NCI-H2227 treated with DMSO at 0.1 percent for 48 hours (cell line): ENCODE measurements around the gene GMDS.

ENCODE experiments used
- DNase-seq: peaks from one replicate; lab custom pipeline; 2025; lab: John Stamatoyannopoulos, UW

Gene GMDS

DNA sequence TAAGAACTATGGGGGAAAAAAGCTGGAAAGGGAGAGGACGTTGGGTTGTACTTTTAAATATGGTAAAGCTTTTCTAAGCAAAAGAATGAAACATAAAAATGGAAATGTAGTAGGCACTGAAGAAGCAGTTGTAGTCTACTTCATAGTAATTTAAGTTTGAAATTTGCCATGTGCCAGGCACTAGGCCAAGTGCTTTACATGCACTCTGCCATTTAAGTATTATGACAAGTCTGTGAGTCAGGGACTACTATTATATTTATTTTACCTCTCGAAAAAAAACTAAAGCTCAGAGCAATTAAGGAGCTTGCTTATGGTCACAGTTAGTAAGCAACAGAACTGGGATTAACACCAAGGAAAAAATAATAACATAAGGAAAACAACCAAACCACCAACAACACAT is 257.8 kb downstream of the GMDS start:
- no peak for DNase-seq

DNA sequence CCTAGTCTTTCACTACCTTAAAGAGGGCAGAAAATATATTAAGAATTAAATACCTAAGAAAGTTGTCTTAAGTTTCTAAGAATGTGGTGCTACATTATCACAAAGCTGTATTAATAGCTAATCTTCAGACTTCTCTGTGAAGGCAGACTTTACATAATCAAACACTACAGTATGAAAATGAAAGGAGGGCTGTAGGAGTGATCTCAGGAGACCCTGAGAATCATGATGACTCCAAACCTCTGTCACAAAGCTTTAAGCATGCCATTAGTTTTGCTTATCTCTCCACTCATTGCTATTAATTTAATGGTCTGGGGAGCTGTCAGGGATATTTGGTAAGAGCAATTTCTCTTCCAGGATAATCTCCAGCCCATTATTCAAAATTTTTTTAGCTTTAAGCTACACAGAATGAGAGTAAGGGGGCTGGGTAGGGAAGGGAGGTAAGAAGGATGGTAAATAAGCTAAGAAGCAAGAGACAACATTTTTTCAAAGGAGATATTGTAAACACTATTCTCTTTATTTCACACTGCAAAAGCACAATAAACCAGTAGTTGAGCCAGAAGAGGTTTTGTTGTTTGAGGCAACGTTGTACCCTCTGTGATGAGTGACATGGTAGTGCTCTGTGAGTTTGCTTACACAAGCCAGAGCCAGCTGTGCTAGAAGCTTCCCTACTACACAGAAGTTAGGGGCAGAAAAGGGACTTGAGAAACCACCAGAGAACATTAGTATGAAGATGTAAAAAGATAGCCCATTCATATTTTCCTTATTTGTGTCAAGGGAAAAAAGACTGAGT is 258.8 kb downstream of the GMDS start:
- no peak for DNase-seq

DNA sequence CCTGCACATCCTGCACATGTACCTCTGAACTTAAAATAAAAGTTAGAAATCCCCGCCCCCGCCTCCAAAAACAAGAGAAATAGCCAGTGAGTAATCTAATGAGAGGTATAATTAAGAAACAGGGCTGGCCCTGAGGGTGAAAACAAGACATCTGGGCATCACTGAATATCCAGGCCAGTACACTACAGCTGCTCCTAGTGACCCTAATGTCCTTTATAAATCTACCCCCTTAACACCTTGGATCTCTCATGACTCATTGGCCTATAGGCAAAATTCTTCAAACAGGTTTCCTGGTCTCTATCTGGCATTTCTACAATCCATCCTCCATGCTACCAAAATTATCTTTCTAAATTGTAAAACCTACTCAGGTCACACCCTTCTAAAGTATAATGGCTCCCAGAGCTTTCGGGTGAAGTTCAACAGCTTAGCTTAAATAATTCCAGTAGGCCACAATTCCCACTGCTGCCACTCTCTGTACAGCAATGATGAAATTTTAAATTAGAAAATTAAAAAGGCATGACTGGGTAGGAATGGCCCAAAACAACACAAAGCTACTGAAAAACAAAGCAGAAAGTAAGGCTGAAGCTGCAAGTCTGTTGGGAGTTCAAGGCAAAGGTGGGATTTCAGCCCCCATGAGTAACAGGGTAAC is 260.9 kb downstream of the GMDS start:
- no peak for DNase-seq

DNA sequence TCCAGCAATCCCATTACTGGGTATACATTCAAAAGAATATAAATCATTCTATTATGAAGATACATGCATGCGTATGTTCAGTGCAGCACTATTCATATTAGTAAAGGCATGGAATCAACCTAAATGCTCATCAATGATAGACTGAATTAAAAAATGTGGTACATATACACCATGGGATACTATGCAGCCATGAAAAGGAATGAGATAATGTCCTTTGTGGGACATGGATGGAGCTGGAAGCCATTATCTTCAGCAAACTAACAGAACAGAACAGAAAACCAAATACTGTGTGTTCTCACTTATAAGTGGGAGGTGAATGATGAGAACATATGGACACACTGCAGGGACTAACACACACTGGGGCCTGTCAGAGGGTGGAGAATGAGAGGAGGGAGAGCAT is 261.6 kb downstream of the GMDS start:
- no peak for DNase-seq

DNA sequence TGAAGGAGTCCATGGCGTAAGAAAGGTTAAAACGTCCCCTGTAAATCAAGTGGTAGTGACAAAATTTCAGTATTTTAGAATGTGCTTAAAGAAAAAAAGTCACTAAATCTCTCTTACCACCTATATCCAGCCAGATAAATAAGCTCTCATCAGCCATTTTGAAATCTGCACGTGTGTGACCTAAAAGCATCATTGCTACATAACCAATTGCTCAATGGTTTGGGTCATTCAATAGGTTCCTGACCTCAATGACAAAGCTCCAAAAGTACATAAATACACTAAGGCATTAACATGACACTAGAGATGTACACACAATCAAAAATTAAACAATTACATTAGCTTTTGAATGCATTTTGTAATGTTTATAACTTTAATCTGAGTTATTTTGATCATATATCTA is 272.4 kb downstream of the GMDS start:
- no peak for DNase-seq

DNA sequence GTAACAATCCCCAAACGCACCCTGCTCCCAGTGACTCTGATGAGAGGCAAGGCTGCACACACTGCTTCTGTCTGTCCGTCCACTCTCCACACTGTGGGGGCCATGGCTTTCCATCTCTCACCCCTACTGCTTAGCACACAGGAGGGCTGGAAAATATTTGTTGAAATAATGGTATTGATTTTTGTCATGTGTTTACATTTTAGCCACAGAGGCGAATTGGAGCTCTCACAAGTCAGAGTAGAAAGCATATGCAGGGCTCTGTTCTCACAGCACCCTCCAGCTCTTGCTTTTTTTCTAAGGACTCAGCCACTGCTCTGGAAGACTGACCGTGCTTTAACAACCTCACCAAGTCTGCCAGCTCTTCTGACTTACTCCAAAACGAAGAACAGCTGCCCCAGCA is 273.8 kb downstream of the GMDS start:
- no peak for DNase-seq

DNA sequence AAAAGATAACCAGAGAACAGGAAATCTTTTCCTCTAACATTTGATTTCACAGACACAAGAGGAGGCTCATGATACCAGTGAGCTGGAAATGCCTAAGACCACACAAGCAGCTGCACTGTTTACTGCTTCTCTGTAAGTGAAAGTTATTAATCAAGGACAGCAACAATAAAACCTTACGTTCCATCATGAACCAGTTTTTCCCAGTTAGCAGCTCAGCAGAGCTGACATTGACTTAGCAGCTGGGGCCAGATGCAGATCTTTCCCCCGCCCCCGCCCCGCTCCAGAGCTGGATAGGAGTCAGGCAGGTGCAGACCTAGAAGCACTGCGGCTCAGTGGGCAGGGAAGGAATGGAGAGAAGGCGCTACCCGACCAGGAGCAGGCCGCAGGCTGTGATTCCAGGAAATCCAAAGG is 275.2 kb downstream of the GMDS start:
- no peak for DNase-seq

DNA sequence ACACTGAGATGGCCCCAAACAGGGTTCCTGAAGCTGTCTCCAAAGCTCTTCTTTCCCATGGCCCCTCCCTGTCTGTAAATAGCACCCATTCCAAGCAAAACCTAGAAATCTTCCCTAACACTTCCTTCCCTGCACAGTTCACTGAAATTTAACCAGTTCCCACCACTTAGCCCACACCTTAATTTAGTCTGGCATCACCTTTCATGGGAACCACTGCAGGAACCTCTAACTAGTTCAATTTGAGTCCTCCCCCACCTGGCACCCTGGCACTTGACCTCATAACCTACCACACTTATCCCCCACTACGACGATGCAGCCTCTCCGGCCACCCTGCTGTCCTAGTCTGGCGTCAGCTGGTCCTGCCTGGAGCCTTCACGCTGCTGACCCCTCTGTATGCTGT is 278.7 kb downstream of the GMDS start:
- no peak for DNase-seq

DNA sequence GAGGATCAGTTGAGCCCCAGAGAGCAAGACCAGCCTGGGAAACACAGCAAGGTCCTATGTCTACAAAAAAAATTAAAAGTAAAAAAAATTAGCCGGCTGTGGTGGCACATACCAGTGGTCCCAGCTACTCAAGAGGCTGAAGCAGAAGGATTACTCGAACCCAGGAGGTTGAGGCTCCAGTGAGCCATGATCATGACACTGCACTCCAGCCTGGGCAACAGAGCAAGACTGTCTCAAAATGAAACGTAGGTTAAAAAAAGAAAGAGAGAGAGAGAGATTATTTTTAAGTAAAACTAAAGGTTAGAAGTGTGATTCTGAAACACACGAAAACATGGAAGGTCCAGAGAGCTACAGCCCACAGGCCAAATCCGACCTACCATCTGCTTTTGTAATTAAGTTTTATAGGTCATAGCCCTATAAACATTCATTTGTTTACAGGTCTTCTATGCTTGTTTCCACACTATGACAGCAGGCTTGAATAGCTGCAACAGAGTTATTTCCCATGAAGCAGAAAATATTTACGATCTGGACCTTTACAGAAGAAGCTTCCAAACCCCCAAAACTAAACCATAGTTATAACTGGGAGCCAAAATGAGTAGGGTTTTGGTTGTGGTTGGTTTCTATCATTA is 279.7 kb downstream of the GMDS start:
- no peak for DNase-seq

DNA sequence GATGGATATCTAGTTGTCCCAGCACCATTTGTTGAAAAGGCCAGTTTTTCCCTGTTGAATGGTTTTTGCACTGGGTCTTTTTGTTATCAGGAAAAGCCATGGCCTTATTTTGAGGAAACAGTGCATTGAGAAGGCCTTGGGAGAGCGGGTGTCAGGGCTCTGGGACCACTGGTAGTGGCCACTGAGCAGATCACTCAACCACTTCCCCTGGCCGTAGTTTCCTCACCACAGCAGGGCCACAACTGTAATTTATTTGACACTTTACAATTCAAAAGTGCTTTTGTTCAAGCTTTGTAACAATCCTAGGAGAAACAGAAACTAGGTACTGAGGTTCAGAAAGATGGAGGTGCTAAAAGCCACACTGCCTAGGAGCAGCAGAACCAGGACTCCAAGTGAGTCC is 281.8 kb downstream of the GMDS start:
- no peak for DNase-seq

DNA sequence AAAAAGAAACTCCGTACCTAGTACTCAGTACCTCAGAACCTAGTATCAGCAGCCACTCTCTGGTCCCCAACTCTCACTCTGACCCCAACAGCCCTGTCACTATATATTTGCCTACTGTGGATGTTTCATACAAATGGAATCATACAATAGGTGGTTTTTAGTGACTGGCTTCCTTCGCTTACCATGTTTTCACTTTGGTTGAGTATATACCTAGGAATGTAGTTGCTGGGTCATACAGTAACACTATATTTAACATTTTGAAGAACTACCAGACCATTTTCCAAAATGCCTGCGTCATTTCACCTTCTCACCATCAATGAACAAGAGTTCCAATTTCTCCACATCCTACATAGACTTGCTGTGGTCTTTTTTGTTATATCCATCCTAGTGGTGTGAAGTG is 283.2 kb downstream of the GMDS start:
- DNase-seq: no peak

DNA sequence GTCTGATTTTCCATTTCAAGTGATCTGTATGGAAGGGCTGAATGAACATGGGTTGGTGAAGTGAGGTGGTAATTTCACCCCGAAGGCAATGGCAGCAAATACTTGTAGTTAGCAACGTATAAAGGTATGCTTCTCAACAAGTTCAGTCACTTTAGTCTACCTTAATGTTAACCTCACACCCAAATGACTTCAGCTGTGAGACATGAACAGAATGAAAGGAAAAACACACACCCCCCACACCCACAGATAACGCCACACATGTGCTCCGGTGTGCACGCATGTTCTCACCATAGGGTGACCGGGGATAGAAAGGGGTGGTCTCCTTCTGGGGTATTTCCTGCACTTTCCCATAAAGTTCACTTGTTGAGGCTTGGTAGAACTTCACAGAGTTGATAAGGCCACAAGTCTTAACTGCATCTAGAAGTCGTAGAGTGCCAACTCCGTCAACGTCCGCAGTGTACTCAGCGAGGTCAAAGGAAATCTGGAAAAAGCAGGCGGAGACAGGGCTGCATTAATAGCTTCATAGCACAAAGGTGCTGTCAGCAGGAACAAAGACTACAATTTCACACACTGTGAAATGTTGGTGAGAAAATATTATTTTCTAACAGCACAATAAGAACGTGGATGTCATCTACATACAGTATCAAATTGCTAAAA is 284.8 kb downstream of the GMDS start:
- DNase-seq: no peak

DNA sequence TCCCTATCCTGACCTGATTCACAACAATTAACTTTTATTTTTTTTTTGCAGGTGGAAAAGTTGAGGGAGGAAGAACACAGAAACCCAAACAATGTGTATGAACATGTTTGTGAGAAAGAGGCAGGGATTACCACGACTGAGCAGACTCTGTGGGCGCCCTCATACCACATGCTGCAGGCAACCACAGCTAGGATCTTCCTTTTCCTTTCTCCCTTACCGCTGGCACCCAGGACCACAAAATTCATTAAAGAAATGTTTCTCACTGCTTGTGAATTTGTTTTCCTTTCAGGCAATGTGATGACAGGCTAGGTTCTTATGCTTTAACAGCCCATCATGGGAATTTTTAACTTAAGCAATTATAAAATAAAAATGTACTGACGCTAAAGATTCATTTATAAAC is 287.1 kb downstream of the GMDS start:
- DNase-seq: no peak

DNA sequence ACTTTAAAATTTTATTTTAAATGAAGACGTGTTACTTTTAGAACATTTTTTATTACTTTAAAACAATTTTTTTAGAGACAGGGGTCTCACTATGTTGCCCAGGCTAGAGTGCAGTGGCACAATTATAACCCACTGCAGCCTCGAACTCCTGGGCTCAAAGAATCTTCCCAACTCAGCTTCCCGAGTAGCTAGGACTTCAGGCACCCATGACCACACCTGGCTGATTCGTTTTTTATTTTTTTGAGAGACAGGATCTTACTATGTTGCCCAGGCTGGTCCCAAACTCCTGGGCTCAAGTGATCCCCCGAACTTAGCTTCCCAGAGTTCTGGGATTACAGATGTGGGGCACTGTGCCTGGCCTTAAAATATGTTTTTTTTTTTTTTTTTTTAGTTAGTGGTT is 287.7 kb downstream of the GMDS start:
- DNase-seq: no peak

DNA sequence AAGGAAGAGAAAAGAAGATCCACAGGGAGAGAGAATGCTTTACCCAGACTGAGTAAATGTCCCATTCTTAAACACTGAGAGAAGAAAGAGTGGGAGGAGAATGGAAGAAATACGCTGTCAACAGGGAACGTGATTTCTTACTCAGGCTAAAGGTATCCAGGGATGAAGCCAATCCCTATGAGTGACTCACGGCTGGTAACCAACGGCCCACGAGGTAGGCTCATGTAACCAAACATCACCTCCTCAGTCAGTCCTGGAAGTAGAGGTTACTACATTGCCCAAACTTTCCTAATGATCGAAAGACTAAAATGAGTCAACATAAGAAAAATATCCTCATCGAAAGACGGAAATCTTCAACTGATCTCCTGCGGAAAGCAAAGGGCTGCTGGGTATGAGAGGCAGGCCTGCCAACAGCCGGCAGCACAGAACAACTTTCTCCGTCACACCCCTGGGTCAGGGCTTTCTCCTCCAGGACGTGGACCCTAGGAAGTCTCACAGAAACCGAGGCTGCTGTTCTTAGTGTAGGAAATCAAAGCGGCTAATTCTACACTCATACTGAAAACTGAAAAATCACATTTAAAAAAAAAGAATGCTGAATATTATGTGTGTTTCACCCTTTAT is 292.6 kb downstream of the GMDS start:
- no peak for DNase-seq

DNA sequence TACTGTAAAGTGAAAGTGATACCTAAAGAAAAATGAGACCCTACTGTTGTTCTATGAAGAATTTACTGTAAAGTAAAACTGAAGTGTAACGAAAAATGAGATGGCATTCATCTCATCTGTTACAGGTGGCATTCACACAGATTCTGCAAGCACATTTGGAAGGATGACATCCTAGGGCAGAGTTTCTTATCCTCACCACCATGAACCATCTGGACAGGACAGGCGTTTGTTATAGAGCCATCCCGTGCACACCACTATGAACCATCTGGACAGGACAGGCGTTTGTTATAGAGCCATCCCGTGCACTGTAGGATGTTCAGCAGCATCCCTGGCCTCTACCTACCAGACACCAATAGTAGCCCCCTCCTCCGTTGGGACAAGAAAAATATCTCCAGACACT is 294.8 kb downstream of the GMDS start:
- DNase-seq: no peak

DNA sequence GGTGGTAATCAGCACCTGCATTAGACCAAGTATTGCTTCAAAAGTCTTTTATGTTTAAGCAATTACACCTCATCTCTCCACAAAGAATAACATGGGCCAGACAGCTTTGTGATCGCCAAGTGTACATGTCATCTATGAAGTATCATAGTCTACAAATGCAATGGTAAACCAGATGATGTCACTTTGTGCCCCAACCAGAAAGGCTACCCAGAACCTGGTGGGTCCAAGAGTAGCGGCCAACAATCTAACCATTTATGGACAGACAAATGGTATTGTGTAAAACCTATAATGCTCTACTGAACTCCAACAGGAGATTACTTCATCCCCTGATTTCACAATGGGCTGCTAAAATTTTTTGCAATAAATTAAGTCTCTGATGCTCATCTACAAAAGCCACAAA is 295.9 kb downstream of the GMDS start:
- no peak for DNase-seq

DNA sequence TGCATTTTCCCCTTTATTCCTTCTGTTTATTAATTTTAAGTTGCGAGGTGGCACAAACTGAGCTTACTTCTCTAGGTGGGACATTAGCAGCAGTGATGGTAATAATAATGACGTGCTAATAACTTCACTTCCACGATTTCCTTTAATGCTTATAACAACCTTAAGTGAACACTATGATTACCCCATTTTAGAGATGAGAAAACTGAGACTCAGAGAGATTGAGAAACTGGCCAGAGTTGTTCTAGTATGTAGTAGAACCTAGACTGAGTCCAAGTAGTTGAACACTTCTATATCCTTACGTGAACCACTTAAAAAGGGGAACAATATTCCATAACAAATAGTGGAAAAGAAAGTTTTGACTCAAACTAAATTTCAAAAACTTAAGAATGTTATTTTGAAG is 297.5 kb downstream of the GMDS start:
- DNase-seq: no peak

DNA sequence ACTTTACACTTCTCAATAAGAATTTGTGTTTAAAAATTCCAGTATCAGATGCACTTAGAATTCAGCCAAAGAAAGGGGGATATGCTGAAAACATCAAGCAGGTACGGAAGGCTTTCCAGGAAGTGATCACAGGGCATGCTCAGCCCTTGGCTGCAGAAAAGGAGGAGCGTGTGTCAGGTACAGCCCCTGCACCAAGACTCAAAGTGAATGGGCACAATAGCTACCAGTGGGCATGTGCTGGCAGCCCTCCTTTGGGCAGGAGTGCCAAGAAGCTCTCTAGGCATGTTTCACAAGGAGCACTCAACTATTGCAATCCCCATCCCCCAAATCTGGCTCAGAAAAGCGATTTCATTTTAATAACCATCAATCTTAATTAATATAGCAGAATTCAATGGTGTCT is 298.8 kb downstream of the GMDS start:
- no peak for DNase-seq

DNA sequence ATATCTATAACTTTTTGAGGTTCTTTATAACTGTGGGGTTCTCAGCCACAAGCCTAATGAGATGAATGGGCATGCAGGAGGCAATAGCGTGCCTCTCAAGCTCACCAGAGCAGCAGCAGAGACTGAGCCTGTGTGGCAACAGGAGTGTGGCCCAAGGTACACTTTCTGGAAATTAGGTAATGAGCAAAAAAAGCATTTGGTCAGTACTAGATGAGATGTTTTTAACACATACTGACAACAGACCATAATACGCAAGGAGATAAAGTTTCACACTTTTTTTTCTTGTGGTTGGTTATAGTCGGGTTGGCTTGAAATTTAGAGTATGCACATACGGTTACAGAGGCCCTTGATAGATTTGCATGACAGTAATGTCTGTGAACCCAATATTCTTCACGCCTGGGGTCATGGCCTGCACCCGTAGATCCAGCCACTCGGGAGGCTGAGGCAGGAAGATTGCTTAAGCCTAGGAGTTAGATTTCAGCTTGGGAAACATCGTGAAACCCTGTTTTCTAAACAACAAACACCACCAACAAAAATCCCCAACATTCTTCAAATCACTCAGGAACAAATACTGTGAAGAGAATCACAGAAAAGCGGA is 300.1 kb downstream of the GMDS start:
- DNase-seq: no peak

DNA sequence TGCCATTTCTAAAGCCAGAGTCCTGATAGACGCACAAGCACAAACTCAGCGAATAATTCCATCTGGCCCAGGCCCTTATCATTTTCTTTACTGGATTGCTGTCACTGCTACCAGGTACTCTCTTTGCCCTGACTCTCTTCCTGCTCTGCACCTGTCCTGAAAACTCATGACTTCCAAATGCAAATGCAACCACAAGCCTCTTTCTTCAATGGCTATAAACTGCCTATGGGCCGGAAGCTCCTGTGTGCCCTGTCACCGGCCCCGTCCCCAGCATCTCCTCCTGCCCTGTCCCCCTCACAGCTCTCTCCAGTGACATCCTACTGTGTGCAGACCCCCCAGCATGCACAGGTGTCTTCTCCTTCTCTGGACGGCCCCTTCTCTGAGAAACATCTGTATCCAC is 302.6 kb downstream of the GMDS start:
- DNase-seq: no peak

DNA sequence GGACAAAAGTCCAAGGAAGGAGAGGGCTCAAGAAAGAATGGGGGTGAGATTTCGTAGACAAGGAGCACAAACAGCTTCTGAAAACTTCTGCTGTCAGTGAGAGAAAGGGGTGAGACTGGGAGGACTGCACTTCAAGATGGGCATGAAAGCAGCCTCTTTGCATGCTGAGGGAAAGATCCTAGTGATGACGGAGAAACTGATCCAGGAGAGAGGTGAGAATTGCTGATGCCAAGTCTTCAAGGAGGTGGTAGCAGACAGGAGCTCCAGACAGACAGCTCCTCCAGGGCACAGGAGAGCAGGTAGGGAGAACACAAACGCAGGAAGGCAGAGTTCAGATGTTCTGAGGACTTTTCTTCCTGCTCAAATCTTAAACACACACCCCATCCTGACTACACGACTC is 303.9 kb downstream of the GMDS start:
- DNase-seq: no peak
